Epithelial cell of esophagus (primary cell): ENCODE results near the gene RER1.
A peak's percentile ranks its signal among the peaks of the same experiment; 100 is the strongest.

Experiments
- DNase-seq: peaks from one replicate; pipeline ENCODE4 v3.0.0; 2010; ENCODE audit warnings: low read depth
- H3K4me3 ChIP-seq: 2 replicates; pipeline ENCODE4 v1.5.1; 2011; ENCODE audit warnings: mild to moderate bottlenecking, low read length, control low read depth
- CTCF ChIP-seq: IDR thresholded peaks from 2 replicates; pipeline ENCODE4 v1.5.1; 2011; ENCODE audit warnings: low read depth, mild to moderate bottlenecking, low read length, control low read depth, inconsistent platforms; ENCODE audit not compliant: insufficient read depth; ENCODE audit errors: missing control alignments

The RER1 gene

GRCh38 chr1:2431518-2431917 is 39.9 kb downstream of the RER1 start:
- H3K4me3 ChIP-seq: peak overlapping the region; percentile 78
- no peak for TF ChIP-seq CTCF

GRCh38 chr1:2432441-2432844 is 40.8 kb downstream of the RER1 start:
- peak overlapping the region; percentile 78 for H3K4me3 ChIP-seq
- no peak for DNase-seq
- TF ChIP-seq CTCF: no peak

More at GRCh38 chr1:2431518-2431917, 39.9 kb downstream of the RER1 start:
- DNase-seq: no peak

- no peak overlapping the region for H3K4me3 ChIP-seq
- no peak for DNase-seq
- no peak for TF ChIP-seq CTCF
Measured at GRCh38 chr1:2433196-2433595, 41.6 kb downstream of the RER1 start.

GRCh38 chr1:2433936-2434655 is 42.5 kb downstream of the RER1 start:
- H3K4me3 ChIP-seq: no peak overlapping the region
- no peak for TF ChIP-seq CTCF
- DNase-seq: no peak

GRCh38 chr1:2435091-2435490 is 43.5 kb downstream of the RER1 start:
- no peak for TF ChIP-seq CTCF
- no peak for DNase-seq
- H3K4me3 ChIP-seq: no peak overlapping the region

GRCh38 chr1:2435746-2436355 is 44.2 kb downstream of the RER1 start:
- no peak for DNase-seq
- no peak for TF ChIP-seq CTCF
- no peak overlapping the region for H3K4me3 ChIP-seq

GRCh38 chr1:2436876-2437275 is 45.2 kb downstream of the RER1 start:
- no peak for TF ChIP-seq CTCF
- no peak overlapping the region for H3K4me3 ChIP-seq
- no peak for DNase-seq
